HT-29 (cell line): ENCODE measurements around the gene CD207. TPM values are rescaled to one million over a fixed set of nuclear protein-coding genes. Genes with fewer than 3 reads are reported as not detected.
"Not testable (repeated sequence)": the region's sequence is repeated elsewhere in the genome, so short reads cannot be mapped to it uniquely, and the experiment has no call there.

Source experiments
- DNase-seq: peaks from one replicate; pipeline ENCODE4 v3.0.0-alpha.2; 2015; ENCODE audit warnings: low spot score
- total RNA-seq: library from RNA; depleted of rRNA; stranded (reverse); fragments of >200 nt; shearing (Covaris generic); gene quantifications from 2 replicates; pipeline ENCODE4 v1.2.3, GENCODE V29; 2014

CD207 gene
- total RNA-seq, 1 experiment from 2014 or later = not detected

DNA sequence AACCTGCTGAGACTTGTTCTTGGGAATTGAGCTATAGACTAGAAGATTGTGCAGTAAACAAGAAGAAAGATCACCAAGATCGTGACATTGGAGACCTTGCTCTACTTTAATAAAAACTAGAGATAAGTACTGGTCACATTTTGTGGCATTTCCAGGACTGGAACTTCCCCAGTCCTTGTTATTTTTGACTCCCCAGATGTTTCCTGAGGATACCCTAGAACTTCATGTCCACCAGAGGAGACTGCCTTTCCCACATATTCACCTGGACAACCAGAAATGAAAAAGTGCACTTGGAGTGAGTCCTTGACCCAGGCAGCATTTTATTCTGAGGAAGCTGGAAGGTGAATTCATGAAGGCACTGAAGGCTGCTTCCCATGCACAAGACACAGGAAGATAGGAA lies 5.7 kb downstream of the CD207 start:
- no peak for DNase-seq

DNA sequence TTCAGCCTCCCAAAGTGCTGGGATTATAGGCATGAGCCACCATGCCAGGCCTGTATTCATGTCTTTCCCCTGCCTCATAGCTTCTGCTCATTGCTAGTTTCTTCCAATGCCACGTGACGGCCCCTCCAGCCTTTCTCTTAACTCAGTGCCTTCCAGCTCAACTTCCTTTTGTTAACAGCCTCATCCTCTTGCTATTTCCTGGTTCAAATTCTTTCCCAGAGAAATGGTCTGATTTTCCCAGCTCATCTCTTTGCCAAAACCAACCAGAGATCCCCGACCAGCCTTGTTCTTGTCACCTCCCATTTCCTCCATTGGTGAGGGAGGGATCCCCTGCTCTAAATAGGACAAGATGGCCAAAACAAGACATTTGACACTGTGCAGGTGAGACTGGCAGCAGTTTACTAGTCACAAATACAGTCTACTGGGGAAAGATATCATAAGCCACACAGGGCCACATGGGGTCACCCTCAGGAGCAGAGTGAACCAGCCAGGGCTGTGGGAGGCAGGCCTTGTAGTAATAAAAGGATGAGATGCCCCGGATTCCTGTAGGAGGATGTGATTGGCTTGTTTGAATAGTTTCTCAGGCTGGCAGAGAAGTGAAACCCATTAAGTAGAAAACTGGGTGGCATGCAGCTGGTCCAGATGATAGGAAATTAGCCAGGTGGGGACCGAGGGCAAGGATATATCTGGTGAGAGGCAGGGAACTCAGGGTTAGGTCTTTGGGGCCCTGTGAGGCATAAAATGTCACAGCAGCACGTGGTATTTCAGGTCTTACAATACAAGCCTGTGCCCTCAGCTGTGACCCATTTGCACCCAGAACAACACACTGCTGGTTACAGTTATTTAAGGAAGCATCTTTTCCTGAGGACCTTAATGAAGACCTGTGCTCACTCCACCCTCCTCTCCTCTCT lies 6.4 kb downstream of the CD207 start:
- DNase-seq = no peak

DNA sequence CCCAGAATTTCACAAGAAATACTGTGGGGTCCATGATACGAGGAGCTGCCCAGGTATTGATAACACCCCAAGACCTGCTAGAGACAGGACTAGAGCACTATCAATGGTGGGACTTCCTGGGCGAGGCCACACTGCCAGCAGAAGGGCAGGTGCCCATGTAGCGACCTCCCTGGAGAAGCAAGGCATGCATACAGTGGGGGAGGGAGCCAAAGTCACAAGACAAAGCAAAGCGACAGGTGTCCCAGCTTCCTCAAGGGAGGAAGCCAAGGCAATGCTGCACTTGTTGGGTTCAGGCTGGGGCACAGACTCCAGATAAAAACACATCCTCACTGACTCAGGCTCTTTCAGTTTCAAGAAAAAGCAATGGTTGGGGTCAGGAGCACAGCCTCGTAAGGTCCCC lies 7.5 kb downstream of the CD207 start:
- DNase-seq = no peak

DNA sequence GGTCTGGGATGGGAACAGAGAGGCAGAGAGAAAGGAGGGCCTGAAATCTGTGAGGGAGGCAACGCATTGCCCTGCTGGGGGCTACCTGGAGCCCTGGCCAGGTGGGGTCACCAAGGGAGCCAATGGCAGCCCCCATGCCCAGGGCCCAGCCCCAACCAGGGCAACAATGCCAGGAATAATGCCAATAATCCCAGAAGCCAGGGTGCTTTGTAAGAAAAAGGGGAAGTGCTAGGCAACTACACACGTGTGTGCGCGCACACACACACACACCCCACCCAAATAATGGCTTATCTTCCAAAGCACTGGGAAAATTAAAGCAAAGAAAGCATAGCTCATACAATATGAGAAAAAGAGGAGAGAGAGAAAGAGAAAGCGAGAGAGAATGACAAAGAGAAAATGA lies 8.2 kb downstream of the CD207 start:
- DNase-seq = no peak

DNA sequence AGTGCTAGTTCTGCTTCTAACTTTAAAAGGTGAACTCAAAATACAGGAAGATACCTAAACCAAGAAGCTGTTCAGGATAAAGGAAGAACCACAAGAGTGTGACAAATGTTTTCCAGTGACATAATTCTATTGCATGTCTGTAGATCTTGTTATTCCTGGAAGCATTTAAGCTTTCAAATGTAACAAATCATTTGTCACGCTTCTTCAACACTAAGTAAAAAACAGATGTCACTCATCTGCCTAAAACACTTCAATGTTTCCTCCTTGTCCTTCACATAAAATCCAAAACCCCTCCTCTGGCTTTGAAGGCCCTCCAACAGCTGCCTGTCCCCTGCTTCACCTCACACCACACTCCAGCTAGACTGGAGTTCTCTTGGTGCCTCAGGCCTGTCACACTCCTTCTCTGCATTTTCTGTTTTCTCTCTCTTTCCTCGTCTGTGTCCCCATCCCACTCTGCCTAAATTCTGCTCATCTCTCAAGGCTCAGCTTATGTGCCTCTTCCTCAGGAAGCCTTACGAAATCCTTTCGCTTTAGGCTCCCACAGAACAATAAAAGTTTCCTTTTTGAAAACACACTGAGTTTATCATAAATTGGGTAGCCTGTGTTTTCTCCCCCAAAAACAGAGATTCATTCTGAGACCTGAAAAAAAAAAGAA lies 8.8 kb downstream of the CD207 start:
- DNase-seq = no peak

GRCh38 chr2:70823249-70823648 lies 12.4 kb downstream of the CD207 start:
- DNase-seq = no peak

DNA sequence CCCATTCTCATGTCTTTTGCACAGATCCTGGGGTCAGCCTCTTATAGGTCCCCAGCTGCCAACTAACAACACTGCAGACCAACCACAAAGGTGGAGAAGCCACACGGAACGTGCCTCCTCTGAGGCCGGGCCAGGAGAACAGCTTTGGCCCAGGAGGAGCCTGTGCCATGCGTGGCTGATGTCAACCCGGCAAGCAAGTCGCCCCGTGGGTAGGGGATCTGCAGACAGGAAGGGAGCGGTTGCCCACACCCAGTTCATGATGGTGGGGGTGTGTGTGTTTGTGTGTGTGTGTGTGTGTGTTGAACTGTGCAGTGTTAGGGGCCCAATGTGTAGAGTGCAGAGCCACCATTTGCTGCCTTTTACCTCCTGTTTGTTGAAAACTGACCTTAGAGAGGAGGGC lies 12.8 kb downstream of the CD207 start:
- no peak for DNase-seq

DNA sequence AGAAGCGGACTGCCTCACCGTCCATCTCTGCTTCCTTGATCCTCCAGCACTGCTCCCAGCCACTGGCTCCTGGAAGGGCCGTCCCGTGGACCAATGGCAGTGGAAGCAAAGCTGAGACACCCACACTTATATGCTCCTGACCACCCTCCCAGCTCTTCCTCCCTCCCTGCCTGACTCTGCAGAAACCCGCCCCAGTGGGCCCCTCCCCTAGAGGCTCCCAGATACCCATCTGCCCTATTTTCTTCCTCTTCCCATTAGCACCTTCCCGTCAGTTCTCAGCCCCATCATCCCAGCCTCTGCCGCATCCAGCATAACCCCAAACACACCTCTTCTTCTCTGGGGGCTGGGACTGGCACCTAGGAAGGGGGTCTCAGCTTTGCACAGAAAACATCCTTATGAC lies 15.1 kb downstream of the CD207 start, which contains the start of gene CLEC4F:
TSS of gene CLEC4F (minus strand) at position 101 of the 400 bp plus-strand sequence. CDS start at position 25, 76 bp downstream.
- DNase-seq = no peak

- no peak for DNase-seq
Observed at GRCh38 chr2:70817284-70817954, 18.2 kb downstream of the CD207 start.

DNA sequence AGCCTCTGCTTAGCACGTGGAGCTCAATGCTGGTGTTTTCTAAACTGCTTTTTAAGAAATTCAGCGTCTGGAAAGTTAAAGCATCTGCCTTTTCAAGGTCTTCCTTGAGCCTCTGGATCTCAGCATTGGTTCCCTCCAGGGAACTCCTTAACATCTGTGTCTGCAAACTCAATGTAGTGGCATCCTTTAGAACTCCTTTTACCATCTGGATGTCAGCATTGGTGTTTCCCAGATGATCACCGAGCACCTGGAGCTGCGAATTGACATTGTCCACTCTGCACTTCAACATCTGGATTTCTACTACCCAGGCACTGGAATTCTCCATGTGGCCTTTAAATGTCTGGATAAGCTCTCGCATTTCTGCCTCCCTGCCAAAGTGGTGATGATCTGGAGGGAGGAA lies 18.9 kb downstream of the CD207 start:
- no peak for DNase-seq

- DNase-seq = no peak
Observed at GRCh38 chr2:70808983-70809958, 26.3 kb downstream of the CD207 start.

DNA sequence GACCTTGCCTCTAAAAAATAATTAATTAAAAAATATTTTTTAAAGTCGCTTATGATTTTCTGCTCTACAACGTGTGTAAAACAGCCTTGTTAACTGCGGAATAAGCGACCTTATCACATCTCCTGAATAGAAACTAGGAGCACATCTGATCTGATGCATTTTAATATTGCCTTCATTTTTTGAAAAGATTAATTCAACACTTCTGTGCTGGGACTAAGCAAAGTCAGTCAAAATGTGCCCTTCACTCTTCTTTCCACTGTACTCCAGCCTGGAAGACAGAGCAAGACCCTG lies 27.8 kb downstream of the CD207 start:
- DNase-seq = no peak

- no peak for DNase-seq
Observed at GRCh38 chr2:70807102-70807827, 28.4 kb downstream of the CD207 start.

- no peak for DNase-seq
Observed at GRCh38 chr2:70806620-70807019, 29.0 kb downstream of the CD207 start.

GRCh38 chr2:70806013-70806412 lies 29.6 kb downstream of the CD207 start:
- DNase-seq = no peak

DNA sequence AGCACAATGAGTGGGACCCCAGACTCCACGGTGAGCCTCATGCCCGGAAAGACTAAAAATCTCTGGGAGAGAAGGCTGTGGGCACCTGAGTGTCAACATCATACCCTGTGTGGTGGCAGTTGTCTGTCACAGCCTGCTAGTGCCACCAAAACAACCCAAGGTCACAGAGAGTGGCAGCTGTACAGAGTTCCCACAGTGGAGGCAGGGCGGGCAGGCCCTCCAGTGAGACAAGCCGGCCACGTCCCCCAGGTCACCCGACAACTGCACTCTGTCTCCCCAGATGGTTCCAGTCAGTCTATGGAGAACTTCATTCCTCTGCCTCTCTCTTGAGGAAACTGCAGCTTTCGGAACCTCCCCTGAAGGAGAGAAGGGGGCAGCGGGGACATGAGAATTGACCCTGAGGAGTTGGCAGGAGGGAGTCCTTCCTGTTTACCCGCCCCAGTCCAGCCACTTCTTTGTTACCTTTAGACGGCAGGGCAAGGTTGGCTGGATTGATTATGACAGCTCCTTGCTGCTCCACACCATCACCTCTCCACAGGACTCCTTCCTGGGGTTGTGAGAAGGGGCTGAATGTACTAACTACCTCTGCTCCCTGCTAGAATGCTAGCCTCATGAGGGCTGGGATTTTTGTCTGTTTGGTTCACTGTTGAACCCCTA lies 33.9 kb downstream of the CD207 start:
- DNase-seq = no peak

- no peak for DNase-seq
Observed at GRCh38 chr2:70799706-70800105, 35.9 kb downstream of the CD207 start.

GRCh38 chr2:70797996-70798395 lies 37.6 kb downstream of the CD207 start:
- DNase-seq = not testable (repeated sequence)

GRCh38 chr2:70797506-70797905 lies 38.1 kb downstream of the CD207 start:
- no peak for DNase-seq

DNA sequence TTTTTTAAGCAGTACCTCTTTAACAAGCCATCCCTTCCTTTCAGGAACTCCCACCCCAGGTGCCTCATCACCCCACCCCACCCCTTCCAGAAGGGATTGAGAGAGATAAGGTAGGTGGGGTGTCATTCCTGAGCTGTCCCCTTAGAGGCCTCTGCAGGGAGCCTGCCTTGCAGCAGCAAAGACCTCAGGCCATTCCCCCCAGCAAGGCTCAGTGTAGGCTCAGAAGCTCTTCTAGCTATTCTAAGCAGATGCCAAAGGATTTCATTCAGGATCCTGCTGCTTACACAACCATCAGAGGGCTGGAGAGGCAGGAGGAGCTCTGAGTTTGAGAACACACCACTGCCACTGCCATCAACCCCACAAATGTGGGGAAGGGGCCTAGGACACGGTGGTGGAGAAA lies 39.4 kb downstream of the CD207 start:
- no peak for DNase-seq
